Mesothelial cell of epicardium (in vitro differentiated cells): ENCODE results near the gene HECW1. TPM values are rescaled to one million over a fixed set of nuclear protein-coding genes. Genes with fewer than 3 reads are reported as not detected.

Experiments used
- DNase-seq, 2 experiments: peaks; one replicate each; pipeline ENCODE4 v3.0.0; 2021; ENCODE audit warnings: low spot score in 2 of 2; ENCODE audit not compliant: unreplicated experiment in 2 of 2
- H3K27ac Mint-ChIP-seq: 2 replicates; pipeline ENCODE4 v1.8.0; 2021; ENCODE audit warnings: mixed read lengths
- H3K27me3 Mint-ChIP-seq: 2 replicates; pipeline ENCODE4 v1.8.0; 2021; ENCODE audit warnings: low read depth, mixed read lengths
- H3K36me3 Mint-ChIP-seq: 2 replicates; pipeline ENCODE4 v1.8.0; 2021; ENCODE audit warnings: mixed read lengths
- H3K4me1 Mint-ChIP-seq: 2 replicates; pipeline ENCODE4 v1.8.0; 2021; ENCODE audit warnings: mixed read lengths
- H3K4me3 Mint-ChIP-seq: 2 replicates; pipeline ENCODE4 v1.8.0; 2021; ENCODE audit warnings: mild to moderate bottlenecking, moderate library complexity, mixed read lengths
- H3K9me3 Mint-ChIP-seq: 2 replicates; pipeline ENCODE4 v1.8.0; 2021; ENCODE audit warnings: mixed read lengths
- CTCF ChIP-seq: fragments of 200-600 bp; sonication (generic); IDR thresholded peaks from one replicate; pipeline ENCODE4 v1.5.0; 2021; ENCODE audit warnings: antibody characterized with exemption; ENCODE audit not compliant: unreplicated experiment
- total RNA-seq: library from RNA; stranded (reverse); gene quantifications from 3 replicates; pipeline ENCODE4 v1.2.1, GENCODE V29; 2021

The HECW1 gene
- total RNA-seq, 1 donor from 2014 or later = 1.4 TPM

DNA sequence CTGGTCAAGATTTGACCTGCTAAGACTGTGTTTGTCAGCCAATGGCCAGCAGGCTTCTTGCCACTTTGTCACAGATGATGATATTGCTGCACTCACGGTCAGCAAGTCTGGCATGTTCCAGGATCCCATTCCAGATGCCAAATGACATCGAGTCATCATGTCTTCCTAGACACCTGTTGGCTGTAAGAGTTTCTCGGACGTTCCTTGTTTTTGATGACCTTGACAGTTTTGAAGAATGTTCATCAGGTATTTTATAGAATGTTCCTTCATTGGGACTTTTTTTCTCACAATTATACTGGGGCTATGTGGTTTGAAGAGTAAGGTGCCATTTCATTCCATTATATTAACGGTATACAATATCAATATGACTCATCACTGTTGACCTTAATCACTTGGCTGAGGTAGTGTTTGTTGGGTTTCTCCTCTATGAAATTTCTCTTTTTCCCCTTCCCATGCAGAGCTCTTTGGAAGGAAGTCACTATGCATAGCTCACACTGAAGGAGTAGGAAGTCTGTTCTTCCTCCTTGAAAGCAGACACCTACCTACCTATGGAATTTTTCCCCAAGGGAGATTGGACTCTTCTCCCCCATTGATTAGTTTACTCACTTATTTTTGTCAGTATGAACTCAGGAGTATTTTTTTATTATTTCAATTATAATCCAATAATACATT is 31.6 kb downstream of the HECW1 start:
- Mint-ChIP-seq H3K4me1 (peaks cover 5% of the 10 kb centered on the region), H3K27me3 (peaks cover 2% of the 10 kb centered on the region), H3K9me3 (no peaks in the 10 kb centered on the region), H3K36me3 (no peaks in the 10 kb centered on the region), H3K4me3 (no peak overlapping the region), H3K27ac (no peak overlapping the region)
- no peak for TF ChIP-seq CTCF
- DNase-seq = no peak

DNA sequence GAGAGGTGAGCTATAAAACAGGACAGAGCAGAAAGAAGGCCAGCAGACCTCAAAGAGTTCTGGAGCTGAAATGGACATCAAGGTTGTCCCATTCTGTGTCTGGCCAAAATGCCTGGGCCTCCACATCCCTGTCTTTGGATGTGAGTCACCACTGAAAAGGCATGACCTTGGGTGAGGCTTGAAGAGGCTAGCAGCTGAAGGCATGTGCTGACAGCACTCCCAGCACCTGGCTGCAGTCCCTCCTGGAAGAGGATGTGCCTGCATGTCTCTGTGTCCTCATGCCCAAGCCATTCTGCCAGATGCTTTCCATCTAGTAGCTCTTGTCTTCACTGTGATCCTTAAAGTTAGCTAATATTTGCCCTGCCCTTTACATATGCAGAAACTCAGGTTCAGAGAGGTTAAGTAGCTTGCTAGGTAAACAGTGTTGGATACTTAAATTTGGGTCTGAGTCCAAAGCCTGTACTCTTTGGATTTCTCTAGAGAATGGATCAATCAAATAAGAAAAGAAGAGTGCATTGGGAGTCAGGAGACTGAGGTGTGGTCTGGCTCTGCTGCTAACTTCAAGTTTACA is 35.8 kb downstream of the HECW1 start:
- H3K27ac Mint-ChIP-seq = no peak overlapping the region
- no peak overlapping the region for H3K4me3 Mint-ChIP-seq
- H3K36me3 Mint-ChIP-seq = no peaks in the 10 kb centered on the region
- H3K4me1 Mint-ChIP-seq = no peaks in the 10 kb centered on the region
- DNase-seq = no peak
- TF ChIP-seq CTCF = no peak
- H3K27me3 Mint-ChIP-seq = peaks cover 2% of the 10 kb centered on the region
- no peaks in the 10 kb centered on the region for H3K9me3 Mint-ChIP-seq

DNA sequence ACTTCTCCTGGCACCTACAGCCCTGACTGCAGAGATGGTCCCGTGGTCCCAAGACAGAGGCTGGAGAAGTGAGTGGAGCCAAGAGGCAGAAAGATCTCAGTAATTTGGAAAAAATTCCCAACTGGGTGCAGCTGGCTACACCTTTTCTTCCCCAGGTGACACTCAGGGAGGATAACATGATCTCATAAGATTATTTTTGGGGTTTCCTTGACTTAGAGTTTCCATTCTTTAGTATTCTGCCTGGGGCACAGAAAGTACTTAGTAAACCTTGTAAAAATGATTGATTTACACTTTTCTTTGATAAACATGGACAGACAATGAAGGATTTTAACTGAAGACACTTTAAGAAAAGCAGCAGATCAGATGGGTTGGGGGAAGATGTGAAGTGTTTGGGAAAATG is 38.6 kb downstream of the HECW1 start:
- Mint-ChIP-seq H3K27me3 (peaks cover 2% of the 10 kb centered on the region), H3K4me3 (no peak overlapping the region), H3K9me3 (no peaks in the 10 kb centered on the region)

GRCh38 chr7:43152696-43153095 is 40.2 kb downstream of the HECW1 start:
- H3K36me3 Mint-ChIP-seq = no peaks in the 10 kb centered on the region
- no peak overlapping the region for H3K4me3 Mint-ChIP-seq
- no peak overlapping the region for H3K27ac Mint-ChIP-seq
- TF ChIP-seq CTCF = no peak
- H3K27me3 Mint-ChIP-seq = no peaks in the 10 kb centered on the region
- DNase-seq = no peak
- H3K9me3 Mint-ChIP-seq = peaks cover 3% of the 10 kb centered on the region
- no peaks in the 10 kb centered on the region for H3K4me1 Mint-ChIP-seq

More for the DNA sequence above, 38.6 kb downstream of the HECW1 start:
- Mint-ChIP-seq H3K36me3 (no peaks in the 10 kb centered on the region), H3K27ac (no peak overlapping the region), H3K4me1 (no peaks in the 10 kb centered on the region)
- TF ChIP-seq CTCF = no peak
- DNase-seq = no peak

DNA sequence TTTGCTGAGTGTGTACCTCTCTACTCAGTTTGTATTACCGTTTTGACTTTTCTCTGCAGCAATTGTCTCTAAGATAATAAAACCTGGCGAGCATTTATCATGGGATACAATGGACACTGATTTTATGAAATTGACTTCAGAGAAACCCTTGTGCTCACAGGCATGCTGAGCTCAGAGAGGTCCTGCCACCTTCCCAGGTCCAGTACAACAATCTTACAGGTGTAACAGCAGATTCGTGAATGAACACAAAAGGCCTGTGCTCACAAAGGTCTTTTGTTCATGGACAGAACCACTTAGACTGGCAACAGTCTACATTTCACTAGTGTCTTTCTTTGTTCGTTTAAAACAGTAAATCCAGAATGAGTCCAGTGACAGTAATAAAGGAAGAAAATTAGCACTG is 43.2 kb downstream of the HECW1 start:
- Mint-ChIP-seq H3K36me3 (no peaks in the 10 kb centered on the region), H3K27me3 (no peaks in the 10 kb centered on the region), H3K4me1 (no peaks in the 10 kb centered on the region), H3K4me3 (no peak overlapping the region), H3K27ac (no peak overlapping the region), H3K9me3 (peaks cover 3% of the 10 kb centered on the region)
- no peak for TF ChIP-seq CTCF
- DNase-seq = no peak

DNA sequence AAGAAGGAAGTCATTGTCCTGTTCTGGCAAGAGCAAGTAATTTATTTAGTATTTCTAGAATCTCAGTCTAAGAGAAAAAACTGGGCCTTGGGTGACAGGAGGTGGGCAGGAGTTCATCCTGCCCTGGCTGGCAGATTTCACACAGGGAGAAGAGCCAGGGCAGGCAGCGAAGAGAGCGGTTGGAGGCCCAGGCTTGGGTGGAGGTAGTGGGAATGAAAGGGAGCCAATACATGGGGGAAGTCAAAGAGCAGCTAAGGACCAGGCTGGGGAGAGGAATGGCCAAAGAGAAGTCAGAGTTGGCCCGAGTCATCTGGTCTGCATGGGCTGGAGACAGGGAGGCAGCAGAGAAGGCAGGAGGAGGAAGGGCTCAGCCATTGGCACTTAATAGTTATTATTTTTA is 51.4 kb downstream of the HECW1 start:
- DNase-seq = no peak
- Mint-ChIP-seq H3K4me3 (no peak overlapping the region), H3K36me3 (no peaks in the 10 kb centered on the region), H3K4me1 (no peaks in the 10 kb centered on the region), H3K9me3 (no peaks in the 10 kb centered on the region), H3K27me3 (no peaks in the 10 kb centered on the region), H3K27ac (no peak overlapping the region)
- TF ChIP-seq CTCF = no peak
